K562 (cell line): ENCODE results near the gene ZNF598. TPM values are rescaled to one million over a fixed set of nuclear protein-coding genes. Genes with fewer than 3 reads are reported as not detected.
A peak's percentile ranks its signal among the peaks of the same experiment; 100 is the strongest.

ENCODE experiments used
- ATAC-seq: fragments of 200-7000 bp; cut with Tn5 transposase; 3 replicates; pipeline ENCODE4 v1.9.1; 2020; ENCODE audit warnings: moderate library complexity
- BruUV-seq: library from RNA; stranded (reverse); fragments of 400-500 nt; replicated peaks from 2 replicates; lab custom pipeline; 2021; lab: Mats Ljungman, UMichigan
- CTCF ChIA-PET: fragments of 300-600 bp; formaldehyde crosslinking; extraction: SDS; loops from one replicate; lab custom pipeline; 2021; ENCODE audit warnings: low intra/inter-chr PET ratio; lab: Yijun Ruan, JAX
- POLR2A ChIA-PET: fragments of 300-600, 350-650 bp; sonication (Branson Sonifier 250); formaldehyde crosslinking; extraction: SDS; loops from one replicate; lab custom pipeline; 2021; ENCODE audit warnings: antibody characterized with exemption, inconsistent platforms; lab: Yijun Ruan, JAX
- DNase-seq, 4 experiments: peaks; one replicate each; pipeline versions ENCODE4 v3.0.0 to v3.0.0-alpha.2; 2011 to 2018; ENCODE audit warnings: low spot score in 3 of 4, mixed read lengths in 3 of 4; ENCODE audit errors: extremely low read depth in 1 of 4
- FAIRE-seq: peaks from 2 replicates; lab custom pipeline; 2011; peaks lifted over from hg19 to GRCh38; lab: Jason Lieb, UNC
- H2AFZ ChIP-seq: 2 replicates; pipeline ENCODE4 v1.6.0; 2011; ENCODE audit warnings: low read depth, low read length, control low read depth, inconsistent platforms
- H3K27ac ChIP-seq: fragments of 200-600 bp; 3 replicates; pipeline ENCODE4 v1.8.0; 2011; ENCODE audit warnings: low read depth, mild to moderate bottlenecking, control low read depth, inconsistent platforms, low read length, moderate library complexity, mixed read lengths; ENCODE audit errors: extremely low read depth
- H3K27me3 ChIP-seq, 2 experiments: fragments of 300-600 bp in 1 of 2; 2 replicates in 1 of 2; 3 replicates in 1 of 2; pipeline versions ENCODE4 v1.6.0 to v1.8.0; 2011; ENCODE audit warnings: inconsistent platforms in 2 of 2, low read length in 2 of 2, mild to moderate bottlenecking in 1 of 2, mixed read lengths in 1 of 2, moderate library complexity in 1 of 2; ENCODE audit not compliant: control insufficient read depth in 2 of 2, insufficient read depth in 2 of 2
- H3K36me3 ChIP-seq: fragments of 300-600 bp; 3 replicates; pipeline ENCODE4 v1.8.0; 2011; ENCODE audit warnings: mild to moderate bottlenecking, low read length, inconsistent platforms; ENCODE audit not compliant: control insufficient read depth, insufficient read depth
- H3K4me1 ChIP-seq, 2 experiments: fragments of 200-600 bp in 1 of 2; replicated peaks in 1 of 2; 2 replicates in 1 of 2; 3 replicates in 1 of 2; pipeline versions ENCODE4 v1.5.1 to v1.8.0; 2011; ENCODE audit warnings: inconsistent platforms in 2 of 2, low read length in 2 of 2, mild to moderate bottlenecking in 1 of 2, mixed read lengths in 1 of 2, moderate library complexity in 1 of 2; ENCODE audit not compliant: control insufficient read depth in 2 of 2, insufficient read depth in 2 of 2
- H3K4me2 ChIP-seq: 2 replicates; pipeline ENCODE4 v1.6.1; 2011; ENCODE audit warnings: low read length, control low read depth, inconsistent platforms, mixed read lengths; ENCODE audit not compliant: insufficient read depth
- H3K4me3 ChIP-seq: fragments of 200-600 bp; sonication (generic), shearing (Covaris generic); 2 replicates; pipeline ENCODE4 v1.5.1; 2016; ENCODE audit warnings: control low read depth, inconsistent platforms
- H3K79me2 ChIP-seq: fragments of 200-600 bp; 3 replicates; pipeline ENCODE4 v1.8.0; 2011; ENCODE audit warnings: low read length, inconsistent platforms; ENCODE audit not compliant: control insufficient read depth, insufficient read depth
- H3K9ac ChIP-seq, 2 experiments: 2 replicates each; pipeline versions ENCODE4 v1.6.0 to v1.6.1; 2011; ENCODE audit warnings: low read depth in 2 of 2, low read length in 2 of 2, control low read depth in 1 of 2, inconsistent platforms in 1 of 2, mild to moderate bottlenecking in 1 of 2, mixed read lengths in 1 of 2; ENCODE audit not compliant: insufficient read depth in 1 of 2
- H3K9me1 ChIP-seq: one replicate; pipeline ENCODE4 v1.6.0; 2011; ENCODE audit warnings: inconsistent platforms, mild to moderate bottlenecking, low read length, moderate library complexity; ENCODE audit not compliant: control insufficient read depth, insufficient read depth
- H3K9me3 ChIP-seq: replicated peaks from 2 replicates; pipeline ENCODE4 v1.5.1; 2011; ENCODE audit warnings: low read depth, low read length, inconsistent platforms; ENCODE audit not compliant: control insufficient read depth, insufficient read depth
- H4K20me1 ChIP-seq: replicated peaks from 2 replicates; pipeline ENCODE4 v1.6.1; 2011; ENCODE audit warnings: low read length, inconsistent platforms, mixed read lengths; ENCODE audit not compliant: control insufficient read depth, insufficient read depth
- NCOA4 ChIP-seq: fragments of 450-650 bp; IDR thresholded peaks from 2 replicates; pipeline ENCODE4 v1.6.1; 2018; ENCODE audit warnings: mild to moderate bottlenecking; ENCODE audit not compliant: partially characterized antibody
- POLR2A ChIP-seq: fragments of 450-650 bp; conservative IDR thresholded peaks from 2 replicates; pipeline ENCODE4 v1.6.1; 2016
- POLR2AphosphoS2 ChIP-seq: IDR thresholded peaks from 2 replicates; pipeline ENCODE4 v1.6.1; 2012; ENCODE audit warnings: low read length, improper control_type of control experiment
- POLR2G ChIP-seq: fragments of 200-400 bp; formaldehyde crosslinking; IDR thresholded peaks from 2 replicates; pipeline ENCODE4 v1.6.1; 2017; ENCODE audit warnings: low read depth, mild to moderate bottlenecking, antibody characterized with exemption, low read length, moderate library complexity
- SMARCA4 ChIP-seq: fragments of 450-650 bp; IDR thresholded peaks from 2 replicates; pipeline ENCODE4 v1.6.1; 2016
- SNRNP70 ChIP-seq: fragments of 200-400 bp; formaldehyde crosslinking; optimal IDR thresholded peaks from 2 replicates; pipeline ENCODE3; 2017; ENCODE audit warnings: low read depth, low read length
- SPI1 ChIP-seq: IDR thresholded peaks from 2 replicates; pipeline ENCODE4 v1.6.1; 2011; ENCODE audit warnings: low read depth, low read length, control low read depth, borderline replicate concordance
- ZBTB17 ChIP-seq: fragments of 450-650 bp; formaldehyde crosslinking; IDR thresholded peaks from 2 replicates; pipeline ENCODE4 v1.4.0; 2020; ENCODE audit warnings: mild to moderate bottlenecking
- ZNF140 ChIP-seq: fragments of 250-450 bp; sonication (Bioruptor Pico); IDR thresholded peaks from 2 replicates; pipeline ENCODE4 v1.8.0; 2021; ENCODE audit warnings: moderate library complexity, mild to moderate bottlenecking, inconsistent platforms
- WGBS: fragments of 100-300 bp; shearing (Covaris generic); methylation state at CpG from one replicate; pipeline ENCODE4 v1.1.6; 2016; ENCODE audit warnings: low coverage, mixed read lengths; ENCODE audit not compliant: insufficient coverage; ENCODE audit errors: missing lambda C conversion rate; 5-methylcytosine and 5-hydroxymethylcytosine counted together
- in situ Hi-C: fragments of 300-500 bp; cut with MboI; formaldehyde crosslinking; loops from 4 replicates; pipeline ENCODE4 v1.15.0; 2018; ENCODE audit warnings: inconsistent platforms, mixed read lengths
- intact Hi-C: fragments of 100-400 bp; cut with micrococcal nuclease; formaldehyde crosslinking; loops from 2 replicates; pipeline ENCODE4 v1.14.2; 2022
- polyA plus RNA-seq, 8 experiments: library from polyadenylated mRNA; depleted of rRNA in 4 of 8; stranded (reverse) in 5 of 8; unstranded in 3 of 8; fragments of >200 nt; fragmentation: Nextera tagmentation in 2 of 8; fragmentation: Illumina TruSeq in 1 of 8; extraction: Ambion mirVana in 2 of 8; extraction: Trizol in 1 of 8; gene quantifications; 2 replicates each; pipeline versions ENCODE4 v1.2.1 to v1.2.3, GENCODE V29; 2011 to 2014; ENCODE audit warnings: inconsistent platforms in 1 of 8, missing spikeins in 1 of 8
- total RNA-seq, 7 experiments: library from RNA; depleted of rRNA in 6 of 7; stranded (reverse); fragments of >200 nt in 6 of 7; fragmentation: Illumina TruSeq in 2 of 7; extraction: Trizol in 2 of 7; gene quantifications; 2 replicates each; pipeline versions ENCODE4 v1.2.1 to v1.2.3, GENCODE V29; 2011 to 2021; ENCODE audit warnings: low replicate concordance in 1 of 7

Gene ZNF598
- total and polyA plus RNA-seq, 9 of the 15 experiments (the other 6 are each of a cell fraction or from before 2014, with no cell fraction given), result 0.11 to 115 (median 29.6) TPM

- ATAC-seq (no peak), DNase-seq (no peak), FAIRE-seq (no peak)
- intact Hi-C loops (no loop called here), in situ Hi-C loops (no loop called here)
- CTCF ChIA-PET, result interaction anchor here (0.6 kb wide), 1 partner anchor 127 kb away, joined by 3 read pairs; no protein-coding TSS in a partner anchor
- Histone ChIP-seq H3K4me1 (peaks cover 6 to 83% of the 10 kb centered on the region in 2 experiments; a peak in 4 of 5 replicates), H4K20me1 (no peaks in the 10 kb centered on the region), H3K9ac (0 out of 4 replicates have a peak overlapping the region, but pooled peaks of 1 of the 2 experiments have one; percentile 20), H3K36me3 (peaks cover 44% of the 10 kb centered on the region; the same call in 2 of the 3 replicates), H2AFZ (no peak overlapping the region), H3K27me3 (no peaks in the 10 kb centered on the region), H3K9me1 (no peaks in the 10 kb centered on the region), H3K4me3 (no peak overlapping the region), H3K9me3 (no peaks in the 10 kb centered on the region), H3K27ac (no peak overlapping the region), H3K79me2 (peaks cover 16% of the 10 kb centered on the region), H3K4me2 (no peak overlapping the region)
- POLR2A ChIA-PET, result interaction anchor here (1.2 to 10.2 kb wide), 4 partner anchors 8 to 173 kb away, joined by 3 to 103 read pairs (median 10); partner anchors contain the start of genes RNF151, RPS2, TBL3 and TRAF7
- peak; percentile 57 for TF ChIP-seq POLR2A
- TF ChIP-seq ZNF140 (CRISPR knock-in tag), result no peak
- peak; percentile 30; the same call in 1 of the 2 replicates for TF ChIP-seq POLR2G
- TF ChIP-seq ZBTB17 (CRISPR knock-in tag), result no peak
- TF ChIP-seq SNRNP70, result peak; percentile 36
- TF ChIP-seq SMARCA4, result no peak
- no TSS peak for BruUV-seq
- 23% methylated on average over 5 of the region's 5 CpGs for WGBS
These were observed 27.6 kb downstream of the ZNF598 start for GRCh38 chr16:1982013-1982433.

- Histone ChIP-seq H4K20me1 (no peaks in the 10 kb centered on the region), H3K79me2 (peaks cover 16% of the 10 kb centered on the region), H3K9me1 (no peaks in the 10 kb centered on the region), H3K36me3 (peaks cover 44% of the 10 kb centered on the region; the same call in 2 of the 3 replicates), H3K27ac (no peak within 1 kb of the TSS), H3K27me3 (no peaks in the 10 kb centered on the region), H3K4me2 (no peak within 1 kb of the TSS), H3K9me3 (no peaks in the 10 kb centered on the region), H3K4me1 (peaks cover 6 to 84% of the 10 kb centered on the region in 2 experiments; a peak in 4 of 5 replicates), H3K4me3 (no peak within 1 kb of the TSS), H2AFZ (no peak within 1 kb of the TSS), H3K9ac (peak within 1 kb of the TSS in 1 of 2 experiments; percentile 70; a peak in 2 of 4 replicates)
- 45% methylated on average over 6 of the region's 6 CpGs for WGBS
- in situ Hi-C loops (no loop called here), intact Hi-C loops (no loop called here)
- no peak for ATAC-seq
- DNase-seq, result no peak
- ChIA-PET POLR2A (interaction anchor here (0.6 to 10.2 kb wide), 5 partner anchors 10 to 252 kb away, joined by 3 to 103 read pairs (median 4); partner anchors contain the start of genes RNF151, RPS2, TBL3 and TRAF7), CTCF (no interaction called here)
- FAIRE-seq, result no peak
- no TSS peak for BruUV-seq
- TF ChIP-seq SPI1 (no peak), NCOA4 (no peak), POLR2AphosphoS2 (peak; percentile 69; the same call in 1 of the 2 replicates)
These were observed 28.2 kb downstream of the ZNF598 start, which contains the start of gene NOXO1 for GRCh38 chr16:1981398-1981836. NOXO1 (minus strand) TSS chr16:1981469; CDS start chr16:1981179, 290 bp downstream.
